ENCODE measurements around the gene ARID3A. TPM values are rescaled to one million over a fixed set of nuclear protein-coding genes. Genes with fewer than 3 reads are reported as not detected.
"Not testable (repeated sequence)": the region's sequence is repeated elsewhere in the genome, so short reads cannot be mapped to it uniquely, and the experiment has no call there.

ARID3A gene
- total RNA-seq, 1 donor: 37.2 TPM

- not testable (repeated sequence) for DNase-seq (ENCODE audit: low read depth in 2 of 3, low spot score in 2 of 3)
These were observed 31.7 kb downstream of the ARID3A start for GRCh38 chr19:957578-957977.

DNA sequence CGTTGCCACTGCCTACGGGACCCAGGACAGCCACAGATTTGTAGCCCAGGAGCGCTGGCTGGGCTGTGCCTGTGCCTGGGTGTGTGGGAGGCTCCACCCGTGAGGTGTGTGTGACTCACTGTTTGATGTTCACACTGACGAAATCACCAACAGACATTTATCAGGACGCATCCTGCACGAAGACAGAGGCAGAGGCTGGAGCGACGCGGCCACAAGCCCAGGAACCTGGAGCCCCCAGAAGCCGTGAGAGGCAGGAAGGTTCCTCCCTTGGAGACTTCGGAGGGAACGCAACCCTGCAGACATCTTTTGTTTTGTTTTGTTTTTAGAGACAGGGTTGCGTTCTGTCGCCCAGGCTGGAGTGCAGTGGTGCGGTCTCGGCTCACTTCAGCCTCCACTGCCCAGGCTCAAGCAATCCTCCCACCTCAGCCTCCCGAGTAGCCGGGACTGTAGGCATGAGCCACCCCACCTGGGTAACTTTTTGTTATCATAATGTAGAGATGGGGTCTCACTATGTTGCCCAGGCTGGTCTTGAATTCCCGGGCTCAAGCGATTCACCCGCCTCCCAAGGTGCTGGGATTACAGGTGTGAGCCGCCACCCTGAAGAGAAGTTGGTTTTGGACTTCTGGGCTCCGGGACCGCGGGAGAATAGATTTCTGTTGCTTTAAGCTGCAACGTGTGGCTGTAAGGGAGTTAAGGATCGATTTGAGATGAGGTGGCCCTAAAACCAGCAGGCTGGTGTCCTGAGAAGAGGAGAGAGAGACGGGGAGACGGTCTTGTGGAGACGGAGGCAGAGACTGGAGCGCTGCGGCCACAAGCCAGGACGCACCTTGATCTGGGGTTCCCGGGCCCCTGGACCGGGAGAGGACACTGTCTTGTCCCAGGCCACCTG is 33.4 kb downstream of the ARID3A start:
- DNase-seq (ENCODE audit: low read depth in 2 of 3, low spot score in 2 of 3): no peak

- no peak for DNase-seq (ENCODE audit: low read depth in 2 of 3, low spot score in 2 of 3)
These were observed 34.2 kb downstream of the ARID3A start for GRCh38 chr19:960020-960419.

DNA sequence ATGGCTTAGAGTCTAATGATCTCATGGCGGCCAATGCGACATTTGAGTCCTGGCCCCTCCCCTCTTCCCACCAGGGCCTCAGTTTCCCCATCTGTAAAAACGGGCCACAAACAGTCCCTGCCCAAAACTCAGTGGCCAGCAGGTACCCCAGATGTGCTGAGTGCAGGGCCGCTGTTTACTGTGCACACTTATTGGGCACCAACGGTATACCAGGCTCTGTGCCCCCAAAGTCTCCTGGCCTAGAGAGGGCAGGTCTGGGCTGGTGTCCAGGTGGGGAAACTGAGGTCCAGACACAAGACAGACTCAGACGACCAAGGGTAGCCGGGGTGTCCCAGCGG is 34.7 kb downstream of the ARID3A start:
- no peak for DNase-seq (ENCODE audit: low read depth in 2 of 3, low spot score in 2 of 3)

DNA sequence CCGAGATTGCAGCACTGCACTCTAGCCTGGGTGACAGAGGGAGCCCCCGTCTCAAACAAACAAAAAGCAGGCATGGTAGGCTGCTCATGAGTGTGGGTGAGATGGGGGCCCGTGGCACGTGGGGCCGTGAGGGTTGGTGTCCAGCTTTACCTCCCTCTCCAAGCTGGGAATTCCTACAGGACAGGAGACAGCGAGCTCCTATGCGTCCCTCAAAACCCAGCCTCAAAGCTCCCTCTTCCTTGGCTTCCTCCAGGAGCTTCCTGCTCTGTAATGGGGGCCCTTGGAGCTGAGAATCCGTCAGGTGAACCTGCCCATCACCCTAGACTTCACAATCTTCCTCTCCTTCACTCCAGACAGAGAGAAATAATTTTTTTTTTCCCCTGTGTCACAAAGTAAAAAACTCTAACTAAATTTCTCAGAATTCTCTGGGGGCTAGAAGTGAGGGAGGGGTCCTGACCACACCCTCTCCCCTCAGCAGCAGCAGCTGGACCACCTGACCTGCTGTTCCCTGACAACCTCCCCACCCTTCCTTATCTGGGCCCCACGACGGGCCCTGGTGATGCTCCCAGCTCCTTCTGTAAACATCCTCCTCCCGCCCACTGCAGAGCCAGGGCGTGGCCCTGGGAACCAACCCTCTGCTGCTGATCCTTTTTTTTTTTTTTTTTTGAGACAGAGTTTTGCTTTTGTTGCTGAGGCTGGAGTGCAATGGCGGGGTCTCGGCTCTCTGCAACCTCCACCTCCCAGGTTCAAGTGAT is 36.2 kb downstream of the ARID3A start:
- DNase-seq (ENCODE audit: low read depth in 2 of 3, low spot score in 2 of 3): no peak

DNA sequence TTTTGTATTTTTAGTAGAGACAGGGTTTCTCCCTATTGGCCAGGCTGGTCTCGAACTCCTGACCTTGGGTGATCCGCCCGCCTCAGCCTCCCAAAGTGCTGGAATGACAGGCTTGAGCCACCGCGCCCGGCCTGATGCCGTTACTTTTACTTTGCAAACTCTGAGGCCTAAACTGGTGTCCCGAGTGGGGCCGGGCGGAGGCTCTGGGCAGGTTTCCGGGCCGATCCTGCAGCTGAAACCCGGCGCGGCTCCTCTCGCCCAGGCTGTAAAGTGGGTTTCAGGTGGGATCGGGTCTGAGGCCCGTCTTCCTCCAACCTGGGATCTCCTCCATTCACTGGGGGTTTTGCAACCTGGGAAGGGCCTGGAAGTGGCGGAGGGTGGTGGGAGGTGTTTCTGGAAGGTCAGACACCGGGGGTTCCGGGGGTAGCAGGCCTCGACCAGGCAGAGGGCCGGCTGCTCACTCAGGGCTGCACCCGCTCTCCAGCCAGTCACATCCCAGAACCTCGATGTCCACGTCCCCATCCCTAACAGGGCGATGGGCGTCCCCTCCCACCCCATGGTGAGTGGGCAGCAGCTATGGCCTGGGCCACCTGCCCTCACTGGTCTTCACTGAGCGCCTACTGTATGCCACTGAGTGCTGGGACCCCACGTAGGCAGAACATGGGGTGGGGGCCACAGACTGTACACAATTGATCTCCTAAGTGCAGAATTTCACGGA is 37.0 kb downstream of the ARID3A start:
- DNase-seq (ENCODE audit: low read depth in 2 of 3, low spot score in 2 of 3): no peak

- no peak for DNase-seq (ENCODE audit: low read depth in 2 of 3, low spot score in 2 of 3)
These were observed 37.7 kb downstream of the ARID3A start for GRCh38 chr19:963486-963951.

GRCh38 chr19:964116-964520 is 38.3 kb downstream of the ARID3A start:
- no peak for DNase-seq (ENCODE audit: low read depth in 2 of 3, low spot score in 2 of 3)

GRCh38 chr19:964761-965694 is 39.2 kb downstream of the ARID3A start:
- peak in 1 of 3 donors; percentile 44 for DNase-seq (ENCODE audit: low read depth in 2 of 3, low spot score in 2 of 3)

- DNase-seq (ENCODE audit: low read depth in 2 of 3, low spot score in 2 of 3): no peak
These were observed 40.8 kb downstream of the ARID3A start for GRCh38 chr19:966485-967088.

DNA sequence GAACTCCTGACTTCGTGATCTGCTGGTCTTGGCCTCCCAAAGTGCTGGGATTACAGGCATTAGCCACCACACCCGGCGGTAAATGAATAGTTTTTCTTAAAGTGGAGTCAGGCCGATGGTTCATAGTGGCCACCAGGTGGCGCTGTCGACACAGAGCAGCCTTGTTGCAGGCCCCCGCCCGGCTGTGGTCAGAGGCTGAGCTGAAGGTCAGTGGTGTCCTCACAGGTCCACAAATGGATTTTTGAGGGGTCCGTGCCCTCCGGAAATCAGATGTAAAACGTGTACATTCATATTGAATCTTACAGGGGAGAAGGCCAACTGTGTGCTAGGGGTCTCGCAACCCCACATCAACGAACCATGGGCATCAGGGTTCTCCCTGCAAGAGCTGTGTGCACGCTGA is 44.9 kb downstream of the ARID3A start:
- DNase-seq (ENCODE audit: low read depth in 2 of 3, low spot score in 2 of 3): peak in 1 of 3 donors; percentile 22

- no peak for DNase-seq (ENCODE audit: low read depth in 2 of 3, low spot score in 2 of 3)
These were observed 46.0 kb downstream of the ARID3A start for GRCh38 chr19:971795-972194.

- DNase-seq (ENCODE audit: low read depth in 2 of 3, low spot score in 2 of 3): no peak
These were observed 46.4 kb downstream of the ARID3A start for GRCh38 chr19:972281-972680.

DNA sequence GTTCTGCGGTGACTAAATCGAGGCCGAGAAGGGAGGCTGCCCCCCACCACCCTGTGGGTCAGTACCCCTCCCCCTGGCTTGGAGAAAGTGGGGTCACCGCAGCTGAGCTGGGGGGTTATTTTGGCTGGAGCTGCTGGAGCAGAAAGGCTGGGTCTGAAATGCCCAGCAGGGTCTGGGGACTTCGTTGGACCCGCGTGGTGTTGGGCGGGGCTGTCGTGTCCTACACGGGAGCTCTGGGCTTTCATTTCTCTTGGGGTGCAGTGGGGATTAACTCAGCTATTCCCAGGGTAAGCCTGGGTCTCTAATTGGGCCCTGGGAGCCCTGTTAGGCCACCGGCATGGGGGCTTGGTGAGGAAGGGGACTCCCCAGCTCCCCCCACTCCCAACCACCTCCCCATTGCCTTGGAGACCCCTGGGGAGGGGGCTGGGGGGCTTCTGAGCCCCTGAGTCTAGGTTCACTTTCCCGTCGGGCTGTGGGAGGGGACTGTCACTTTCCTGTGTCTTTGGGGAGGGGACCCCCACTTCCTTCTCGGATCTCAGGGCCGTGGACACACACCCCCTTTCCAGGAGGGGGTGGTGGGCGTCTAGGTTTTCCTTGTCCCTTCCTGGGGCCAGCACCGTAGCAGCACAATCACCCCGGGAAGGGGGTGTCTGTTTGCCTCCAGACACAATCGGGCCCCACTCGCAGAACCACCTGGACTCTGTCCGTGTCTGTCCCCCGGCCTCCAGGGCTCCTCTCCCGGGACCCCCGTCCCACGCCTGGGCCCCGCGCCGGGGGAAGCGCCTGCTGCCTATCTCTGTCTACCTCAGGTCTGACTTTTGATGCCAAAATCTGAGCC is 48.1 kb downstream of the ARID3A start:
- DNase-seq (ENCODE audit: low read depth in 2 of 3, low spot score in 2 of 3): no peak

DNA sequence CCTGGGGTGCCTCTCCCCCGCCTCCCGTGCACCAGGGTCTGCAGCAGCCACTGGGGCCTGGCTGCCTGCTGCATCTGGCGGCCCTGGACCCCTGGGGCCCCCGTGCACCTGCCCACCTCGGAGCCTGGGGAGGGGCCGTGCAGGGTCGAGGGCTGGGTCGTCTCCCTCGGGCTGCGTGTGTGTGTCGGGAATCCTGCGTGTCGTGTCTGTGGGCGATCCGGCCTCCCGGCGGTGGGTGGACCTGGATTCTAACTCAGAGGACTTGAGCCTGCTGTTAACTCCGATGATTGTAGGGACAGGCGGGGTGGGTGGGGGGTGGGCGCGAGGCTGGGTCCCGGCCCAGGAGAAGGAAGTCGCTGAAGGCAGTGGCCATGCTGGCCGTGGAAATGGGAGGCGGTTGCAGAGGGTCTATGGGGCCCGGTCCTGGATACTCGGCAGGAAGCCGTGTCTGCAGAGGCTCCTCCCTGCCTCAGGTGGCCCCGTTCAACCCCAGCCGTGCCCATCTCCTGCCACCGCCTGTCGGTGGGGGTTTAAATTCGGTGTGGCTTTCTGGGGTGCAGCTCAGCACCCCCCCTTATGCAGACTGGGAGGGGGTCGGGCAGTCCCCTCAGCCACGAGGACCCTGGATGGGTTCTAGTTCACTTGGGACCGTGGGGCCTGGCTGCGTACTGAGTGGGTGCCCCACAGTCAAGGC is 48.9 kb downstream of the ARID3A start:
- no peak for DNase-seq (ENCODE audit: low read depth in 2 of 3, low spot score in 2 of 3)

DNA sequence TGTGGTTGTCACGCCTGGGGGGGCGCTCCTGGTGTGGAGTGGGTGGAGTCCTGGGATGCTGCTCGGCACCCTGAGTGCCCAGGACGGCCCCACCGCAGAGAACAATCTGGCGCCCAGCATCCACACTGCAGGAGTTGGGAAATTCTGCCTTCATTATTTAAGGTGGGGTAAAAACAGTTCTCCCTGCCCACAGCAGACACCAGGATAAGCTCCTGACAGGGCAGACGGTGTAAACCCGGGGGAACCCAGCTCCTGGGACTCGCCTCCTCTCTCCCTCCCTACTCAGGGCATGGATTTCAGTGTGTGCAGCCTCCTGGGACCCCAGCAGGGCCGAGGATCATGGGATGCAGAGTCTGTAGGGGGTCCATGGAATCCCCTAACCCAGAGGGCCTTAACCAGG is 50.6 kb downstream of the ARID3A start:
- no peak for DNase-seq (ENCODE audit: low read depth in 2 of 3, low spot score in 2 of 3)

DNA sequence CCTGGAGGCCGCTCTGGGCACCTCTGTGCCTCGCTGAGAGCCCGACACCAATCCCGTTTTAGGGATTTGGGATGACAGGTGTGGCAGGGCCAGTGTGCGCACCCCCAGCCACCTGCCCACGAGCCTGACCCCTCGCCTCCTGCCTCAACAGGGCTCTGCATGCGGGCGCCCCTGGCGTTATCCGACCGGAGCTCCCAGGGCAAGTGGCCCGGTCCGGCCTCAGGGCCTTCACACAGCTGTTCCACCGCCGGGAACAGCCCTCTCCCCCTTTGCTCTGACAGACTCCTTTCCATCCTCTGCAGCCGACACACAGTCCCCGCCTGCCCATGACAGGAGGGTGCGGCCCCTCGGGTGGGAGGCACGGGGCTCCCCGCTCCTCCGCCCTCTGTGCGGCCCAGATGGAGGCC is 51.2 kb downstream of the ARID3A start:
- DNase-seq (ENCODE audit: low read depth in 2 of 3, low spot score in 2 of 3): no peak

- no peak for DNase-seq (ENCODE audit: low read depth in 2 of 3, low spot score in 2 of 3)
These were observed 53.5 kb downstream of the ARID3A start for GRCh38 chr19:979318-979741.

Measured in hematopoietic multipotent progenitor cell (in vitro differentiated cells).